Activated naive CD4-positive, alpha-beta T cell treated with anti-CD3 and anti-CD28 coated beads, Interleukin-2, amount 50 U/mL, for 24 hours (primary cell): ENCODE measurements around the gene HHIPL1.
"Not testable (repeated sequence)": the region's sequence is repeated elsewhere in the genome, so short reads cannot be mapped to it uniquely, and the experiment has no call there.

Experiments used
- H3K27ac Mint-ChIP-seq: one replicate; pipeline ENCODE4 v1.8.0; 2021; ENCODE audit warnings: mild to moderate bottlenecking, mixed read lengths
- H3K27me3 Mint-ChIP-seq: one replicate; pipeline ENCODE4 v1.8.0; 2021; ENCODE audit warnings: mixed read lengths
- H3K36me3 Mint-ChIP-seq: one replicate; pipeline ENCODE4 v1.8.0; 2021; ENCODE audit warnings: mixed read lengths
- H3K4me1 Mint-ChIP-seq: one replicate; pipeline ENCODE4 v1.8.0; 2021; ENCODE audit warnings: mixed read lengths
- H3K4me3 Mint-ChIP-seq: one replicate; pipeline ENCODE4 v1.8.0; 2021; ENCODE audit warnings: mild to moderate bottlenecking, mixed read lengths
- H3K9me3 Mint-ChIP-seq: one replicate; pipeline ENCODE4 v1.8.0; 2021; ENCODE audit warnings: mixed read lengths

Gene HHIPL1

GRCh38 chr14:99624971-99625370 lies 20.0 kb upstream of the HHIPL1 start:
- Mint-ChIP-seq H3K4me3 (no peak overlapping the region), H3K9me3 (no peaks in the 10 kb centered on the region), H3K27me3 (peaks cover 12% of the 10 kb centered on the region), H3K36me3 (no peaks in the 10 kb centered on the region), H3K4me1 (peaks cover 3% of the 10 kb centered on the region), H3K27ac (no peak overlapping the region)

GRCh38 chr14:99625476-99625875 lies 19.5 kb upstream of the HHIPL1 start:
- Mint-ChIP-seq H3K36me3 (no peaks in the 10 kb centered on the region), H3K27ac (no peak overlapping the region), H3K4me1 (peaks cover 3% of the 10 kb centered on the region), H3K4me3 (no peak overlapping the region), H3K27me3 (peaks cover 11% of the 10 kb centered on the region), H3K9me3 (no peaks in the 10 kb centered on the region)

GRCh38 chr14:99626041-99626648 lies 18.8 kb upstream of the HHIPL1 start:
- H3K4me3 Mint-ChIP-seq = no peak overlapping the region
- H3K36me3 Mint-ChIP-seq = no peaks in the 10 kb centered on the region
- H3K9me3 Mint-ChIP-seq = no peaks in the 10 kb centered on the region
- no peak overlapping the region for H3K27ac Mint-ChIP-seq
- H3K27me3 Mint-ChIP-seq = peaks cover 11% of the 10 kb centered on the region
- H3K4me1 Mint-ChIP-seq = peaks cover 3% of the 10 kb centered on the region

GRCh38 chr14:99627100-99627499 lies 17.8 kb upstream of the HHIPL1 start:
- Mint-ChIP-seq H3K36me3 (no peaks in the 10 kb centered on the region), H3K9me3 (no peaks in the 10 kb centered on the region), H3K4me3 (no peak overlapping the region), H3K27ac (no peak overlapping the region), H3K4me1 (peaks cover 3% of the 10 kb centered on the region), H3K27me3 (peaks cover 10% of the 10 kb centered on the region)

GRCh38 chr14:99627510-99628381 lies 17.2 kb upstream of the HHIPL1 start:
- Mint-ChIP-seq H3K27me3 (peaks cover 6% of the 10 kb centered on the region), H3K9me3 (no peaks in the 10 kb centered on the region), H3K4me1 (peaks cover 3% of the 10 kb centered on the region), H3K36me3 (no peaks in the 10 kb centered on the region), H3K27ac (no peak overlapping the region), H3K4me3 (no peak overlapping the region)

- H3K36me3 Mint-ChIP-seq = no peaks in the 10 kb centered on the region
- no peaks in the 10 kb centered on the region for H3K27me3 Mint-ChIP-seq
- H3K27ac Mint-ChIP-seq = no peak overlapping the region
- no peak overlapping the region for H3K4me3 Mint-ChIP-seq
- H3K9me3 Mint-ChIP-seq = no peaks in the 10 kb centered on the region
- peaks cover 3% of the 10 kb centered on the region for H3K4me1 Mint-ChIP-seq
Measured at GRCh38 chr14:99628887-99629618, 15.9 kb upstream of the HHIPL1 start.

- no peak overlapping the region for H3K27ac Mint-ChIP-seq
- H3K4me1 Mint-ChIP-seq = peaks cover 3% of the 10 kb centered on the region
- H3K4me3 Mint-ChIP-seq = no peak overlapping the region
- H3K27me3 Mint-ChIP-seq = peaks cover 2% of the 10 kb centered on the region
- H3K36me3 Mint-ChIP-seq = no peaks in the 10 kb centered on the region
- H3K9me3 Mint-ChIP-seq = no peaks in the 10 kb centered on the region
Measured at GRCh38 chr14:99630202-99630601, 14.7 kb upstream of the HHIPL1 start.

- Mint-ChIP-seq H3K27ac (no peak overlapping the region), H3K4me1 (peaks cover 3% of the 10 kb centered on the region), H3K36me3 (no peaks in the 10 kb centered on the region), H3K9me3 (no peaks in the 10 kb centered on the region), H3K27me3 (peaks cover 2% of the 10 kb centered on the region), H3K4me3 (no peak overlapping the region)
Measured at GRCh38 chr14:99632410-99633035, 12.4 kb upstream of the HHIPL1 start.

GRCh38 chr14:99633141-99633540 lies 11.8 kb upstream of the HHIPL1 start:
- Mint-ChIP-seq H3K27me3 (peaks cover 2% of the 10 kb centered on the region), H3K27ac (no peak overlapping the region), H3K4me3 (no peak overlapping the region), H3K9me3 (no peaks in the 10 kb centered on the region), H3K4me1 (peaks cover 3% of the 10 kb centered on the region), H3K36me3 (no peaks in the 10 kb centered on the region)

GRCh38 chr14:99633918-99634317 lies 11.0 kb upstream of the HHIPL1 start:
- H3K4me1 Mint-ChIP-seq = peaks cover 2% of the 10 kb centered on the region
- no peaks in the 10 kb centered on the region for H3K9me3 Mint-ChIP-seq
- no peak overlapping the region for H3K27ac Mint-ChIP-seq
- H3K36me3 Mint-ChIP-seq = no peaks in the 10 kb centered on the region
- H3K27me3 Mint-ChIP-seq = peaks cover 2% of the 10 kb centered on the region
- no peak overlapping the region for H3K4me3 Mint-ChIP-seq

GRCh38 chr14:99634443-99634842 lies 10.5 kb upstream of the HHIPL1 start:
- H3K27me3 Mint-ChIP-seq = peaks cover 2% of the 10 kb centered on the region
- H3K4me1 Mint-ChIP-seq = no peaks in the 10 kb centered on the region
- H3K9me3 Mint-ChIP-seq = no peaks in the 10 kb centered on the region
- no peaks in the 10 kb centered on the region for H3K36me3 Mint-ChIP-seq
- no peak overlapping the region for H3K4me3 Mint-ChIP-seq
- no peak overlapping the region for H3K27ac Mint-ChIP-seq

GRCh38 chr14:99635116-99635515 lies 9.8 kb upstream of the HHIPL1 start:
- Mint-ChIP-seq H3K27ac (no peak overlapping the region), H3K36me3 (no peaks in the 10 kb centered on the region), H3K4me1 (no peaks in the 10 kb centered on the region), H3K27me3 (peaks cover 2% of the 10 kb centered on the region), H3K9me3 (no peaks in the 10 kb centered on the region), H3K4me3 (no peak overlapping the region)

GRCh38 chr14:99636487-99636886 lies 8.4 kb upstream of the HHIPL1 start:
- no peak overlapping the region for H3K4me3 Mint-ChIP-seq
- no peaks in the 10 kb centered on the region for H3K9me3 Mint-ChIP-seq
- H3K36me3 Mint-ChIP-seq = no peaks in the 10 kb centered on the region
- H3K4me1 Mint-ChIP-seq = no peaks in the 10 kb centered on the region
- no peak overlapping the region for H3K27ac Mint-ChIP-seq
- peaks cover 2% of the 10 kb centered on the region for H3K27me3 Mint-ChIP-seq

GRCh38 chr14:99637624-99638023 lies 7.3 kb upstream of the HHIPL1 start:
- no peak overlapping the region for H3K4me3 Mint-ChIP-seq
- no peaks in the 10 kb centered on the region for H3K9me3 Mint-ChIP-seq
- H3K36me3 Mint-ChIP-seq = no peaks in the 10 kb centered on the region
- H3K27ac Mint-ChIP-seq = no peak overlapping the region
- H3K27me3 Mint-ChIP-seq = peaks cover 2% of the 10 kb centered on the region
- H3K4me1 Mint-ChIP-seq = no peaks in the 10 kb centered on the region

- H3K36me3 Mint-ChIP-seq, H3K4me1 Mint-ChIP-seq, H3K27me3 Mint-ChIP-seq, H3K4me3 Mint-ChIP-seq, H3K27ac Mint-ChIP-seq, H3K9me3 Mint-ChIP-seq: not testable (repeated sequence)
Measured at GRCh38 chr14:99642771-99643170, 2.2 kb upstream of the HHIPL1 start.
